WTC11 (cell line): ENCODE data around the gene WSCD2. TPM values are rescaled to one million over a fixed set of nuclear protein-coding genes. Genes with fewer than 3 reads are reported as not detected.

Experiments used
- ATAC-seq: fragments of 200-7000 bp; cut with Tn5 transposase; 2 replicates; pipeline ENCODE4 v1.10.0; 2021; ENCODE audit warnings: mild to moderate bottlenecking, moderate library complexity
- CTCF ChIA-PET: fragments of 300-600 bp; sonication (Branson Sonifier 250); formaldehyde crosslinking; loops from one replicate; lab custom pipeline; 2021; ENCODE audit warnings: antibody characterized with exemption; lab: Charles Lee
- POLR2A ChIA-PET: fragments of 350-600 bp; sonication (Branson Sonifier 250); formaldehyde crosslinking; loops from one replicate; lab custom pipeline; 2021; ENCODE audit warnings: antibody characterized with exemption; lab: Charles Lee
- DNase-seq: peaks from one replicate; pipeline ENCODE4 v3.0.0; 2021; ENCODE audit warnings: low spot score
- H3K27ac Mint-ChIP-seq: 2 replicates; pipeline ENCODE4 v1.8.0; 2021; ENCODE audit warnings: mixed read lengths
- H3K27me3 Mint-ChIP-seq: 2 replicates; pipeline ENCODE4 v1.8.0; 2021; ENCODE audit warnings: low read depth, mild to moderate bottlenecking, moderate library complexity, mixed read lengths
- H3K36me3 Mint-ChIP-seq: 2 replicates; pipeline ENCODE4 v1.8.0; 2021; ENCODE audit warnings: mixed read lengths
- H3K4me1 Mint-ChIP-seq: 2 replicates; pipeline ENCODE4 v1.8.0; 2022; ENCODE audit warnings: mixed read lengths
- H3K4me3 Mint-ChIP-seq: 2 replicates; pipeline ENCODE4 v1.8.0; 2021; ENCODE audit warnings: mild to moderate bottlenecking, moderate library complexity, mixed read lengths
- H3K9me3 Mint-ChIP-seq: 2 replicates; pipeline ENCODE4 v1.8.0; 2021; ENCODE audit warnings: mixed read lengths
- ATF1 ChIP-seq: sonication (generic); formaldehyde crosslinking; IDR thresholded peaks from 2 replicates; pipeline ENCODE4 v1.8.1; 2023; ENCODE audit warnings: mild to moderate bottlenecking, moderate library complexity, missing genetic modification reagents
- ELF4 ChIP-seq: sonication (generic); formaldehyde crosslinking; IDR thresholded peaks from 2 replicates; pipeline ENCODE4 v1.8.1; 2022; ENCODE audit warnings: low read depth, mild to moderate bottlenecking, moderate library complexity, missing genetic modification reagents
- ESRRA ChIP-seq: sonication (generic); formaldehyde crosslinking; IDR thresholded peaks from 2 replicates; pipeline ENCODE4 v1.8.1; 2022; ENCODE audit warnings: mild to moderate bottlenecking, missing genetic modification reagents, borderline replicate concordance
- FOXK1 ChIP-seq: sonication (generic); formaldehyde crosslinking; IDR thresholded peaks from 2 replicates; pipeline ENCODE4 v1.8.0; 2022; ENCODE audit warnings: mild to moderate bottlenecking, moderate library complexity, missing genetic modification reagents
- GTF2I ChIP-seq: fragments of 250-450 bp; sonication (Bioruptor Pico); conservative IDR thresholded peaks from 2 replicates; pipeline ENCODE4 v1.4.0; 2021; ENCODE audit warnings: mild to moderate bottlenecking
- JAZF1 ChIP-seq: fragments of 250-450 bp; sonication (Bioruptor Pico); IDR thresholded peaks from 2 replicates; pipeline ENCODE4 v1.9.0; 2021; ENCODE audit warnings: moderate library complexity, mild to moderate bottlenecking, inconsistent platforms
- JUN ChIP-seq: sonication (generic); formaldehyde crosslinking; IDR thresholded peaks from 2 replicates; pipeline ENCODE4 v1.8.0; 2023; ENCODE audit warnings: mild to moderate bottlenecking, missing genetic modification reagents
- MXD4 ChIP-seq: fragments of 250-450 bp; sonication (Bioruptor Pico); IDR thresholded peaks from 2 replicates; pipeline ENCODE4 v1.8.0; 2021; ENCODE audit warnings: mild to moderate bottlenecking, moderate library complexity, borderline replicate concordance
- NFYB ChIP-seq: sonication (generic); formaldehyde crosslinking; conservative IDR thresholded peaks from 2 replicates; pipeline ENCODE4 v1.8.0; 2022; ENCODE audit warnings: low read depth, missing genetic modification reagents
- SMAD3 ChIP-seq: sonication (generic); formaldehyde crosslinking; IDR thresholded peaks from 2 replicates; pipeline ENCODE4 v1.8.0; 2022; ENCODE audit warnings: missing genetic modification reagents, mild to moderate bottlenecking, borderline replicate concordance
- ZBTB21 ChIP-seq: sonication (generic); formaldehyde crosslinking; IDR thresholded peaks from 2 replicates; pipeline ENCODE4 v1.8.1; 2023; ENCODE audit warnings: mild to moderate bottlenecking, missing genetic modification reagents, borderline replicate concordance
- ZNF138 ChIP-seq: sonication (generic); formaldehyde crosslinking; conservative IDR thresholded peaks from 2 replicates; pipeline ENCODE4 v1.8.1; 2022; ENCODE audit warnings: mild to moderate bottlenecking, moderate library complexity, missing genetic modification reagents
- ZNF317 ChIP-seq: sonication (generic); formaldehyde crosslinking; IDR thresholded peaks from 2 replicates; pipeline ENCODE4 v1.8.1; 2023; ENCODE audit warnings: low read depth, mild to moderate bottlenecking, moderate library complexity, missing genetic modification reagents, borderline replicate concordance
- total RNA-seq: library from RNA; stranded (reverse); gene quantifications from 3 replicates; pipeline ENCODE4 v1.2.3, GENCODE V29; 2021
- TF ChIP-seq, protein P1 (sequence below): fragments of 250-450 bp; sonication (Bioruptor Pico); IDR thresholded peaks from 2 replicates; pipeline ENCODE4 v1.9.0; 2021; ENCODE audit warnings: mild to moderate bottlenecking
- TF ChIP-seq, protein P2 (sequence below): sonication (generic); formaldehyde crosslinking; conservative IDR thresholded peaks from 2 replicates; pipeline ENCODE4 v1.8.1; 2023; ENCODE audit warnings: mild to moderate bottlenecking, low read depth, missing genetic modification reagents, moderate library complexity
- TF ChIP-seq, protein P3 (sequence below): sonication (generic); formaldehyde crosslinking; IDR thresholded peaks from 2 replicates; pipeline ENCODE4 v1.8.1; 2022; ENCODE audit warnings: mild to moderate bottlenecking, moderate library complexity, missing genetic modification reagents
- TF ChIP-seq, protein P4 (sequence below): sonication (generic); formaldehyde crosslinking; IDR thresholded peaks from 2 replicates; pipeline ENCODE4 v1.8.0; 2023; ENCODE audit warnings: missing genetic modification reagents, mild to moderate bottlenecking, borderline replicate concordance
- TF ChIP-seq, protein P5 (sequence below): sonication (generic); formaldehyde crosslinking; IDR thresholded peaks from 2 replicates; pipeline ENCODE4 v1.8.1; 2023; ENCODE audit warnings: mild to moderate bottlenecking, missing genetic modification reagents

The WSCD2 gene
- total RNA-seq, 1 experiment from 2014 or later: 1.1 TPM

DNA sequence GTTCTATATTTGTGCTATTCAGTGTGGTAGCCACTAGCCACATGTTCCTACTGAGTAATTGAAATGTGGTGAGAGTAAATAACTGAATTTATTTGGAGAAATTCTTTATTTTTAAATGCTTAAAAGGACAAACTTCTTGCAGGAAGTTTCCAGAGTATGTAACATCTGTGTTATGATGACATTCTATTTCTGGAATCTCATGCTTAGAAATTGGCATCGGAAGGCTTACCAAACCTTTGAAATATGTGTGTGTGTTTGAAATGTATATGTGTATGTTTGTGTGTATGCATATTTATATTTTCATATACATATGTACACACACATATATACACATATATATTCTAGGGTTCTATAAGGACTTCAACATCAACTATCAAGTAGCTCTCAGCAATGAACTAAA, 12.4 kb upstream of the WSCD2 start:
- peaks cover 68% of the 10 kb centered on the region for H3K4me1 Mint-ChIP-seq
- TF ChIP-seq ESRRA (CRISPR knock-in tag) (no peak), JUN (CRISPR knock-in tag) (no peak), SMAD3 (no peak), JAZF1 (CRISPR knock-in tag) (no peak), MXD4 (no peak), FOXK1 (CRISPR knock-in tag) (no peak), ZBTB21 (CRISPR knock-in tag) (no peak), ZNF317 (no peak), ZNF138 (CRISPR knock-in tag) (no peak), ELF4 (CRISPR knock-in tag) (no peak)
- TF ChIP-seq, protein P1, sequence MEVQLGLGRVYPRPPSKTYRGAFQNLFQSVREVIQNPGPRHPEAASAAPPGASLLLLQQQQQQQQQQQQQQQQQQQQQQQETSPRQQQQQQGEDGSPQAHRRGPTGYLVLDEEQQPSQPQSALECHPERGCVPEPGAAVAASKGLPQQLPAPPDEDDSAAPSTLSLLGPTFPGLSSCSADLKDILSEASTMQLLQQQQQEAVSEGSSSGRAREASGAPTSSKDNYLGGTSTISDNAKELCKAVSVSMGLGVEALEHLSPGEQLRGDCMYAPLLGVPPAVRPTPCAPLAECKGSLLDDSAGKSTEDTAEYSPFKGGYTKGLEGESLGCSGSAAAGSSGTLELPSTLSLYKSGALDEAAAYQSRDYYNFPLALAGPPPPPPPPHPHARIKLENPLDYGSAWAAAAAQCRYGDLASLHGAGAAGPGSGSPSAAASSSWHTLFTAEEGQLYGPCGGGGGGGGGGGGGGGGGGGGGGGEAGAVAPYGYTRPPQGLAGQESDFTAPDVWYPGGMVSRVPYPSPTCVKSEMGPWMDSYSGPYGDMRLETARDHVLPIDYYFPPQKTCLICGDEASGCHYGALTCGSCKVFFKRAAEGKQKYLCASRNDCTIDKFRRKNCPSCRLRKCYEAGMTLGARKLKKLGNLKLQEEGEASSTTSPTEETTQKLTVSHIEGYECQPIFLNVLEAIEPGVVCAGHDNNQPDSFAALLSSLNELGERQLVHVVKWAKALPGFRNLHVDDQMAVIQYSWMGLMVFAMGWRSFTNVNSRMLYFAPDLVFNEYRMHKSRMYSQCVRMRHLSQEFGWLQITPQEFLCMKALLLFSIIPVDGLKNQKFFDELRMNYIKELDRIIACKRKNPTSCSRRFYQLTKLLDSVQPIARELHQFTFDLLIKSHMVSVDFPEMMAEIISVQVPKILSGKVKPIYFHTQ: no peak
- TF ChIP-seq, protein P2, sequence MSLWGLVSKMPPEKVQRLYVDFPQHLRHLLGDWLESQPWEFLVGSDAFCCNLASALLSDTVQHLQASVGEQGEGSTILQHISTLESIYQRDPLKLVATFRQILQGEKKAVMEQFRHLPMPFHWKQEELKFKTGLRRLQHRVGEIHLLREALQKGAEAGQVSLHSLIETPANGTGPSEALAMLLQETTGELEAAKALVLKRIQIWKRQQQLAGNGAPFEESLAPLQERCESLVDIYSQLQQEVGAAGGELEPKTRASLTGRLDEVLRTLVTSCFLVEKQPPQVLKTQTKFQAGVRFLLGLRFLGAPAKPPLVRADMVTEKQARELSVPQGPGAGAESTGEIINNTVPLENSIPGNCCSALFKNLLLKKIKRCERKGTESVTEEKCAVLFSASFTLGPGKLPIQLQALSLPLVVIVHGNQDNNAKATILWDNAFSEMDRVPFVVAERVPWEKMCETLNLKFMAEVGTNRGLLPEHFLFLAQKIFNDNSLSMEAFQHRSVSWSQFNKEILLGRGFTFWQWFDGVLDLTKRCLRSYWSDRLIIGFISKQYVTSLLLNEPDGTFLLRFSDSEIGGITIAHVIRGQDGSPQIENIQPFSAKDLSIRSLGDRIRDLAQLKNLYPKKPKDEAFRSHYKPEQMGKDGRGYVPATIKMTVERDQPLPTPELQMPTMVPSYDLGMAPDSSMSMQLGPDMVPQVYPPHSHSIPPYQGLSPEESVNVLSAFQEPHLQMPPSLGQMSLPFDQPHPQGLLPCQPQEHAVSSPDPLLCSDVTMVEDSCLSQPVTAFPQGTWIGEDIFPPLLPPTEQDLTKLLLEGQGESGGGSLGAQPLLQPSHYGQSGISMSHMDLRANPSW (CRISPR knock-in tag): no peak
- no peaks in the 10 kb centered on the region for H3K27me3 Mint-ChIP-seq
- ChIA-PET CTCF (interaction anchor here (1.0 kb wide), 1 partner anchor 124 kb away, joined by 3 read pairs; no protein-coding TSS in a partner anchor), POLR2A (no interaction called here)
- DNase-seq: no peak
- H3K9me3 Mint-ChIP-seq: peaks cover 3% of the 10 kb centered on the region; the same call in 1 of the 2 replicates
- no peak overlapping the region for H3K4me3 Mint-ChIP-seq
- ATAC-seq: no peak
- H3K27ac Mint-ChIP-seq: no peak overlapping the region
- no peaks in the 10 kb centered on the region for H3K36me3 Mint-ChIP-seq

DNA sequence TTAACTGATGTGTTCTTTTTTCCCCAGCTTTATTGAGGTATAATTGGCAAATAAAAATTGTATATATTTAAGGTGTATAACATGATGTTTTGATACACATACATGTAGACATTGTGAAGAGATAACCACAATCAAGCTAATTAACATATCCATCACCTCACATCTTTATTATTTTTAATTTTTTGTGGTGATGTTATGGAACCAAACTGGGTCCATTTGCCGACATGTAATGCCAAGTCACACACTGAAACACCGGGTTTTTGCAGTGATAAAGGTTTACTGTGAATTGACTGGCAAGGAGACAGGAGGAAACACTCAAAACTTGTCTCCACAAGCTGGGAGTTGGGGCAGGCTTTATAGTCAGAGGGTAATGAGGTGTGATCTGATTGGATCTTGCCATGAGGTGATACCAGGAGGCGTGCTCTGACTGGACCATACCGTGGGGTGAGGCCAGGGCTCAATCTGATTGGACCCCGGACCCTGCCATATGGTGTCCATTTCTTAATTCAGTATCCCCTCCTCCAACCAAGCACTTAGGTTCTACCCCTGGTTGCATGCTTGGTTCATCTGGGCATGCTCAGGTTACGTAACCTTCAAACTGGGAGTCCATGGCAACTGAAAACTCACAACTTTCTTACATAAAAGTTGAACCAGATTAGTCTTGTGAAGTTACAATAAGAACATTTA, 11.8 kb upstream of the WSCD2 start:
- peak; percentile 23; the same call in 1 of the 2 replicates for TF ChIP-seq NFYB (CRISPR knock-in tag)
- TF ChIP-seq, protein P3, sequence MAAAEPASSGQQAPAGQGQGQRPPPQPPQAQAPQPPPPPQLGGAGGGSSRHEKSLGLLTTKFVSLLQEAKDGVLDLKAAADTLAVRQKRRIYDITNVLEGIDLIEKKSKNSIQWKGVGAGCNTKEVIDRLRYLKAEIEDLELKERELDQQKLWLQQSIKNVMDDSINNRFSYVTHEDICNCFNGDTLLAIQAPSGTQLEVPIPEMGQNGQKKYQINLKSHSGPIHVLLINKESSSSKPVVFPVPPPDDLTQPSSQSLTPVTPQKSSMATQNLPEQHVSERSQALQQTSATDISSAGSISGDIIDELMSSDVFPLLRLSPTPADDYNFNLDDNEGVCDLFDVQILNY: no peak
- no peak for TF ChIP-seq GTF2I (CRISPR knock-in tag)
- Mint-ChIP-seq H3K9me3 (peaks cover 3% of the 10 kb centered on the region; the same call in 1 of the 2 replicates), H3K36me3 (no peaks in the 10 kb centered on the region), H3K27ac (no peak overlapping the region), H3K4me1 (peaks cover 62% of the 10 kb centered on the region), H3K27me3 (no peaks in the 10 kb centered on the region), H3K4me3 (no peak overlapping the region)
- POLR2A ChIA-PET: no interaction called here
- ATAC-seq: peak; percentile 36
- CTCF ChIA-PET: no interaction called here
- DNase-seq: no peak

DNA sequence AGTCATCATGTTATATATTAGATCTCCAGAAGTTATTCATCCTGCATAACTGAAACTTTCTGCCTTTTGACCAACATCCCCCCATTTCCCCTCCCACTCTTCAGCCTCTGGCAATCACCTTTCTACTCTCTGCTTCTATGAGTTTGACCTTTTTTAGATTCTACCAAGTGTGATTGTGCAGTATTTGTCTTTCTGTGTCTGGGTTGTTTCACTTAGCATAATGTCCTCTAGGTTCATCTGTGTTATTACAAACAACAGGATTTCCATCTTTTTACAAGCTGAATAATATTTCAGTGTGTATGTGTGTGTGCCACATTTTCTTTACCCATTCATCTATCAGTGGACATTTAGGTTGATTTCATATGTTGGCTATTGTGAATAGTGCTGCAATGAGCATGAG, 11.2 kb upstream of the WSCD2 start:
- Mint-ChIP-seq H3K27me3 (no peaks in the 10 kb centered on the region; the same call in 1 of the 2 replicates), H3K27ac (no peak overlapping the region), H3K36me3 (no peaks in the 10 kb centered on the region), H3K9me3 (peaks cover 7% of the 10 kb centered on the region; the same call in 1 of the 2 replicates), H3K4me1 (peaks cover 56% of the 10 kb centered on the region), H3K4me3 (no peak overlapping the region)
- POLR2A ChIA-PET: no interaction called here
- ATAC-seq (no peak), DNase-seq (no peak)
- CTCF ChIA-PET: no interaction called here
- TF ChIP-seq, protein P4, sequence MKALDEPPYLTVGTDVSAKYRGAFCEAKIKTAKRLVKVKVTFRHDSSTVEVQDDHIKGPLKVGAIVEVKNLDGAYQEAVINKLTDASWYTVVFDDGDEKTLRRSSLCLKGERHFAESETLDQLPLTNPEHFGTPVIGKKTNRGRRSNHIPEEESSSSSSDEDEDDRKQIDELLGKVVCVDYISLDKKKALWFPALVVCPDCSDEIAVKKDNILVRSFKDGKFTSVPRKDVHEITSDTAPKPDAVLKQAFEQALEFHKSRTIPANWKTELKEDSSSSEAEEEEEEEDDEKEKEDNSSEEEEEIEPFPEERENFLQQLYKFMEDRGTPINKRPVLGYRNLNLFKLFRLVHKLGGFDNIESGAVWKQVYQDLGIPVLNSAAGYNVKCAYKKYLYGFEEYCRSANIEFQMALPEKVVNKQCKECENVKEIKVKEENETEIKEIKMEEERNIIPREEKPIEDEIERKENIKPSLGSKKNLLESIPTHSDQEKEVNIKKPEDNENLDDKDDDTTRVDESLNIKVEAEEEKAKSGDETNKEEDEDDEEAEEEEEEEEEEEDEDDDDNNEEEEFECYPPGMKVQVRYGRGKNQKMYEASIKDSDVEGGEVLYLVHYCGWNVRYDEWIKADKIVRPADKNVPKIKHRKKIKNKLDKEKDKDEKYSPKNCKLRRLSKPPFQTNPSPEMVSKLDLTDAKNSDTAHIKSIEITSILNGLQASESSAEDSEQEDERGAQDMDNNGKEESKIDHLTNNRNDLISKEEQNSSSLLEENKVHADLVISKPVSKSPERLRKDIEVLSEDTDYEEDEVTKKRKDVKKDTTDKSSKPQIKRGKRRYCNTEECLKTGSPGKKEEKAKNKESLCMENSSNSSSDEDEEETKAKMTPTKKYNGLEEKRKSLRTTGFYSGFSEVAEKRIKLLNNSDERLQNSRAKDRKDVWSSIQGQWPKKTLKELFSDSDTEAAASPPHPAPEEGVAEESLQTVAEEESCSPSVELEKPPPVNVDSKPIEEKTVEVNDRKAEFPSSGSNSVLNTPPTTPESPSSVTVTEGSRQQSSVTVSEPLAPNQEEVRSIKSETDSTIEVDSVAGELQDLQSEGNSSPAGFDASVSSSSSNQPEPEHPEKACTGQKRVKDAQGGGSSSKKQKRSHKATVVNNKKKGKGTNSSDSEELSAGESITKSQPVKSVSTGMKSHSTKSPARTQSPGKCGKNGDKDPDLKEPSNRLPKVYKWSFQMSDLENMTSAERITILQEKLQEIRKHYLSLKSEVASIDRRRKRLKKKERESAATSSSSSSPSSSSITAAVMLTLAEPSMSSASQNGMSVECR (CRISPR knock-in tag): no peak
- TF ChIP-seq ATF1: no peak
- TF ChIP-seq, protein P5, sequence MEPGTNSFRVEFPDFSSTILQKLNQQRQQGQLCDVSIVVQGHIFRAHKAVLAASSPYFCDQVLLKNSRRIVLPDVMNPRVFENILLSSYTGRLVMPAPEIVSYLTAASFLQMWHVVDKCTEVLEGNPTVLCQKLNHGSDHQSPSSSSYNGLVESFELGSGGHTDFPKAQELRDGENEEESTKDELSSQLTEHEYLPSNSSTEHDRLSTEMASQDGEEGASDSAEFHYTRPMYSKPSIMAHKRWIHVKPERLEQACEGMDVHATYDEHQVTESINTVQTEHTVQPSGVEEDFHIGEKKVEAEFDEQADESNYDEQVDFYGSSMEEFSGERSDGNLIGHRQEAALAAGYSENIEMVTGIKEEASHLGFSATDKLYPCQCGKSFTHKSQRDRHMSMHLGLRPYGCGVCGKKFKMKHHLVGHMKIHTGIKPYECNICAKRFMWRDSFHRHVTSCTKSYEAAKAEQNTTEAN (CRISPR knock-in tag): no peak
